Activated CD8-positive, alpha-beta T cell treated with anti-CD3 and anti-CD28 coated beads, Interleukin-2, amount 10 ng/mL, durations not matched to agents 7 days and 5 days (primary cell): Measurements from ENCODE around the gene TMEFF1. TPM values are rescaled to one million over a fixed set of nuclear protein-coding genes. Genes with fewer than 3 reads are reported as not detected.
A peak's percentile ranks its signal among the peaks of the same experiment; 100 is the strongest.

Experiments
- ATAC-seq: fragments of 150-1000 bp; cut with Tn5 transposase; one replicate; pipeline ENCODE4 v1.10.0; 2021; ENCODE audit warnings: moderate library complexity
- CTCF ChIA-PET: fragments of 350-600 bp; sonication (Branson Sonifier 250); formaldehyde crosslinking; loops from one replicate; lab custom pipeline; 2021; ENCODE audit warnings: antibody characterized with exemption; lab: Charles Lee
- POLR2A ChIA-PET: fragments of 350-600 bp; sonication (Branson Sonifier 250); formaldehyde crosslinking; loops from one replicate; lab custom pipeline; 2021; ENCODE audit warnings: antibody characterized with exemption; lab: Charles Lee
- DNase-seq: peaks from one replicate; pipeline ENCODE4 v3.0.0-alpha.2; 2020
- H3K27ac Mint-ChIP-seq: one replicate; pipeline ENCODE4 v1.8.0; 2021; ENCODE audit warnings: mild to moderate bottlenecking, mixed read lengths
- H3K27me3 Mint-ChIP-seq: one replicate; pipeline ENCODE4 v1.8.0; 2021; ENCODE audit warnings: low read depth, mixed read lengths
- H3K36me3 Mint-ChIP-seq: one replicate; pipeline ENCODE4 v1.8.0; 2021; ENCODE audit warnings: low read depth, mixed read lengths
- H3K4me1 Mint-ChIP-seq: one replicate; pipeline ENCODE4 v1.8.0; 2021; ENCODE audit warnings: low read depth, mixed read lengths
- H3K4me3 Mint-ChIP-seq: one replicate; pipeline ENCODE4 v1.8.0; 2021; ENCODE audit warnings: mild to moderate bottlenecking, mixed read lengths
- H3K9me3 Mint-ChIP-seq: one replicate; pipeline ENCODE4 v1.8.0; 2022; ENCODE audit warnings: mixed read lengths; ENCODE audit not compliant: insufficient read depth
- total RNA-seq, 2 experiments: library from RNA; stranded (reverse); gene quantifications; one replicate each; pipeline ENCODE4 v1.2.3, GENCODE V29; 2021

TMEFF1 gene
- total RNA-seq, 2 experiments from 2014 or later, result not detected

GRCh38 chr9:100597236-100597635, 124.3 kb downstream of the TMEFF1 start:
- no peaks in the 10 kb centered on the region for H3K36me3 Mint-ChIP-seq
- H3K4me3 Mint-ChIP-seq, result no peak overlapping the region
- peaks cover 11% of the 10 kb centered on the region for H3K27me3 Mint-ChIP-seq
- CTCF ChIA-PET, result interaction anchor here (1.1 to 2.0 kb wide), 5 partner anchors 91 to 715 kb away, joined by 3 to 5 read pairs (median 4); no protein-coding TSS in a partner anchor
- ATAC-seq (no peak), DNase-seq (no peak)
- H3K9me3 Mint-ChIP-seq, result no peaks in the 10 kb centered on the region
- POLR2A ChIA-PET, result no interaction called here
- no peak overlapping the region for H3K27ac Mint-ChIP-seq
- peaks cover 16% of the 10 kb centered on the region for H3K4me1 Mint-ChIP-seq

- Mint-ChIP-seq H3K4me1 (peaks cover 16% of the 10 kb centered on the region), H3K9me3 (no peaks in the 10 kb centered on the region), H3K27ac (no peak overlapping the region), H3K36me3 (no peaks in the 10 kb centered on the region), H3K27me3 (peaks cover 11% of the 10 kb centered on the region), H3K4me3 (peak overlapping the region; percentile 75)
- POLR2A ChIA-PET, result interaction anchor here (0.7 kb wide), 1 partner anchor 27 kb away, joined by 3 read pairs; no protein-coding TSS in a partner anchor
- CTCF ChIA-PET, result interaction anchor here (1.1 to 4.8 kb wide), 2 partner anchors 274 to 713 kb away, joined by 3 to 56 read pairs; no protein-coding TSS in a partner anchor
- DNase-seq, result peak; percentile 79
- ATAC-seq, result peak; percentile 88
These were observed 125.7 kb downstream of the TMEFF1 start for GRCh38 chr9:100598641-100599145.

- Mint-ChIP-seq H3K4me1 (peaks cover 16% of the 10 kb centered on the region), H3K36me3 (no peaks in the 10 kb centered on the region), H3K4me3 (no peak overlapping the region), H3K27me3 (peaks cover 11% of the 10 kb centered on the region), H3K27ac (no peak overlapping the region), H3K9me3 (no peaks in the 10 kb centered on the region)
- ATAC-seq (no peak), DNase-seq (no peak)
- POLR2A ChIA-PET, result no interaction called here
- CTCF ChIA-PET, result interaction anchor here (0.7 to 4.8 kb wide), 8 partner anchors 9 to 711 kb away, joined by 3 to 56 read pairs (median 4); no protein-coding TSS in a partner anchor
These were observed 127.7 kb downstream of the TMEFF1 start for GRCh38 chr9:100600521-100601079.

GRCh38 chr9:100601216-100601615, 128.3 kb downstream of the TMEFF1 start:
- Mint-ChIP-seq H3K4me3 (no peak overlapping the region), H3K9me3 (no peaks in the 10 kb centered on the region), H3K27ac (no peak overlapping the region), H3K36me3 (no peaks in the 10 kb centered on the region), H3K27me3 (peaks cover 11% of the 10 kb centered on the region), H3K4me1 (peaks cover 16% of the 10 kb centered on the region)
- ChIA-PET CTCF (interaction anchor here (0.7 to 4.8 kb wide), 14 partner anchors 9 to 721 kb away, joined by 3 to 56 read pairs (median 4); no protein-coding TSS in a partner anchor), POLR2A (no interaction called here)
- ATAC-seq, result peak; percentile 44
- peak; percentile 69 for DNase-seq

- H3K4me3 Mint-ChIP-seq, result no peak overlapping the region
- H3K36me3 Mint-ChIP-seq, result no peaks in the 10 kb centered on the region
- no peak for ATAC-seq
- CTCF ChIA-PET, result interaction anchor here (0.7 to 4.8 kb wide), 13 partner anchors 10 to 720 kb away, joined by 3 to 56 read pairs (median 4); no protein-coding TSS in a partner anchor
- DNase-seq, result no peak
- peaks cover 16% of the 10 kb centered on the region for H3K4me1 Mint-ChIP-seq
- POLR2A ChIA-PET, result no interaction called here
- no peaks in the 10 kb centered on the region for H3K9me3 Mint-ChIP-seq
- H3K27me3 Mint-ChIP-seq, result peaks cover 9% of the 10 kb centered on the region
- no peak overlapping the region for H3K27ac Mint-ChIP-seq
These were observed 129.4 kb downstream of the TMEFF1 start for GRCh38 chr9:100602342-100602801.

GRCh38 chr9:100605405-100605804, 132.5 kb downstream of the TMEFF1 start:
- ChIA-PET CTCF (no interaction called here), POLR2A (no interaction called here)
- Mint-ChIP-seq H3K4me1 (no peaks in the 10 kb centered on the region), H3K36me3 (no peaks in the 10 kb centered on the region), H3K9me3 (no peaks in the 10 kb centered on the region), H3K4me3 (no peak overlapping the region), H3K27ac (no peak overlapping the region), H3K27me3 (no peaks in the 10 kb centered on the region)
- DNase-seq (no peak), ATAC-seq (no peak)

GRCh38 chr9:100619194-100619593, 146.2 kb downstream of the TMEFF1 start:
- no peak for DNase-seq
- no peaks in the 10 kb centered on the region for H3K9me3 Mint-ChIP-seq
- POLR2A ChIA-PET, result no interaction called here
- H3K4me3 Mint-ChIP-seq, result no peak overlapping the region
- H3K27me3 Mint-ChIP-seq, result peaks cover 3% of the 10 kb centered on the region
- ATAC-seq, result no peak
- H3K4me1 Mint-ChIP-seq, result no peaks in the 10 kb centered on the region
- CTCF ChIA-PET, result no interaction called here
- no peak overlapping the region for H3K27ac Mint-ChIP-seq
- no peaks in the 10 kb centered on the region for H3K36me3 Mint-ChIP-seq

- ChIA-PET CTCF (interaction anchor here (1.3 kb wide), 1 partner anchor 17 kb away, joined by 4 read pairs; no protein-coding TSS in a partner anchor), POLR2A (no interaction called here)
- peaks cover 3% of the 10 kb centered on the region for H3K27me3 Mint-ChIP-seq
- H3K4me3 Mint-ChIP-seq, result no peak overlapping the region
- no peak overlapping the region for H3K27ac Mint-ChIP-seq
- H3K9me3 Mint-ChIP-seq, result no peaks in the 10 kb centered on the region
- no peaks in the 10 kb centered on the region for H3K36me3 Mint-ChIP-seq
- DNase-seq (no peak), ATAC-seq (no peak)
- H3K4me1 Mint-ChIP-seq, result no peaks in the 10 kb centered on the region
These were observed 146.7 kb downstream of the TMEFF1 start for GRCh38 chr9:100619665-100620064.

GRCh38 chr9:100623969-100624368, 151.0 kb downstream of the TMEFF1 start:
- DNase-seq (no peak), ATAC-seq (no peak)
- Mint-ChIP-seq H3K27ac (no peak overlapping the region), H3K9me3 (peaks cover 4% of the 10 kb centered on the region), H3K4me1 (no peaks in the 10 kb centered on the region), H3K4me3 (no peak overlapping the region), H3K27me3 (no peaks in the 10 kb centered on the region), H3K36me3 (no peaks in the 10 kb centered on the region)
- CTCF ChIA-PET, result no interaction called here
- POLR2A ChIA-PET, result no interaction called here

- DNase-seq, result no peak
- Mint-ChIP-seq H3K9me3 (peaks cover 4% of the 10 kb centered on the region), H3K4me1 (no peaks in the 10 kb centered on the region), H3K27ac (no peak overlapping the region), H3K36me3 (no peaks in the 10 kb centered on the region), H3K4me3 (no peak overlapping the region), H3K27me3 (no peaks in the 10 kb centered on the region)
- ATAC-seq, result no peak
- CTCF ChIA-PET, result no interaction called here
- POLR2A ChIA-PET, result no interaction called here
These were observed 154.0 kb downstream of the TMEFF1 start for GRCh38 chr9:100626949-100627348.
